Adrenal gland (tissue), 5 donors: ENCODE results near the gene TOGARAM1.

Experiments used
- CTCF ChIP-seq, 6 experiments: fragments of 450-650 bp in 4 of 6; fragments of 200-600 bp in 2 of 6; sonication (generic) in 1 of 6; IDR thresholded peaks; 1 replicate in 5 of 6; 2 replicates in 1 of 6; pipeline versions ENCODE4 v1.5.1 to v1.8.0; 2016 to 2021; ENCODE audit warnings: antibody characterized with exemption in 6 of 6, mild to moderate bottlenecking in 2 of 6, moderate library complexity in 1 of 6
- POLR2A ChIP-seq, 2 donors: fragments of 450-650 bp; IDR thresholded peaks; one replicate each; pipeline ENCODE4 v1.6.1; 2017; ENCODE audit warnings: antibody characterized with exemption in 2 of 2, mild to moderate bottlenecking in 2 of 2, moderate library complexity in 1 of 2
- donor health status: DM: no; HTN: no; CAD: no.

GRCh38 chr14:44940211-44940610, 21.8 kb upstream of the TOGARAM1 start:
- no peak for TF ChIP-seq CTCF (IDR thresholded peaks at IDR 0.05)
- TF ChIP-seq POLR2A (IDR thresholded peaks at IDR 0.05), result no peak
